ENCODE measurements around the gene SHC3.

SHC3 gene

GRCh38 chr9:89000371-89000781 lies 178.2 kb downstream of the SHC3 start:
- DNase-seq (ENCODE audit: low spot score): no peak

GRCh38 chr9:88998911-88999310 lies 179.7 kb downstream of the SHC3 start:
- no peak for DNase-seq (ENCODE audit: low spot score)

DNA sequence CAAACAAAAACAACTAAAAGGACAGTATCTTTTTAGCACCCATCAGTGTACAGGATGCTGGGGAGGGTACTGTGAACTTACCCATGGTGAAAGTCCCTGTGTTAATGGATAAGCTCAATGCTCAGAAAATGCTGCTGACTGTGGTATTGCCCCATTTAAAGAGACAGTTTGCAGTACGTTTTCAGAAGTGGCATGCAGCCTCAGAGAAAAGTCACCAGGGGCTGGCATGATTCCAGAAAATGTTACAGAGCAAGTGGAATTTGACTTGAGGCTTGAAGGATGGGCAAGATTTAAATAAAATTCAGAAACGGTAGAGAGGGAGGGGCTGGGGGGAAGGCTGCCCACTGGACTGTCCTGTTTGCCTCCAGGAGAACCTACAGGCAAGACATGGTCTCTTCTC lies 180.1 kb downstream of the SHC3 start:
- DNase-seq (ENCODE audit: low spot score): no peak

- DNase-seq (ENCODE audit: low spot score): no peak
These were observed 181.0 kb downstream of the SHC3 start for GRCh38 chr9:88997646-88998045.

DNA sequence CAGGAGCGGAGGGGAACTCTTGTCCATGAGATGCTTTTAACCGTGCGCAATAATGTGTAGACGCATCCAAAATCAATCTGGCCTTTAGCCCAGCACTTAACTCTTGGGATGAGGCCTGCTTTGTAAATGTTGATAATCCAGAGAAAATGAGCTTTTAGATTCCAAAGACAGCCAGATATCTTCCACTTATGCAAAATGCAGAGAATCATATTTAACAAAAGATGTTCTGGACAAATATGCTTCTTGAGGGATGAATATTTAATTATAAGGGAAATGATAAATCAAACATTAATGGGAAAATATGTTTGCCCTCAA lies 181.7 kb downstream of the SHC3 start:
- DNase-seq (ENCODE audit: low spot score): no peak

GRCh38 chr9:88996046-88996920 lies 182.3 kb downstream of the SHC3 start:
- DNase-seq (ENCODE audit: low spot score): no peak

- DNase-seq (ENCODE audit: low spot score): no peak
These were observed 183.0 kb downstream of the SHC3 start for GRCh38 chr9:88995627-88996026.

GRCh38 chr9:88995200-88995577 lies 183.4 kb downstream of the SHC3 start:
- DNase-seq (ENCODE audit: low spot score): no peak

- no peak for DNase-seq (ENCODE audit: low spot score)
These were observed 184.0 kb downstream of the SHC3 start for GRCh38 chr9:88994469-88995199.

DNA sequence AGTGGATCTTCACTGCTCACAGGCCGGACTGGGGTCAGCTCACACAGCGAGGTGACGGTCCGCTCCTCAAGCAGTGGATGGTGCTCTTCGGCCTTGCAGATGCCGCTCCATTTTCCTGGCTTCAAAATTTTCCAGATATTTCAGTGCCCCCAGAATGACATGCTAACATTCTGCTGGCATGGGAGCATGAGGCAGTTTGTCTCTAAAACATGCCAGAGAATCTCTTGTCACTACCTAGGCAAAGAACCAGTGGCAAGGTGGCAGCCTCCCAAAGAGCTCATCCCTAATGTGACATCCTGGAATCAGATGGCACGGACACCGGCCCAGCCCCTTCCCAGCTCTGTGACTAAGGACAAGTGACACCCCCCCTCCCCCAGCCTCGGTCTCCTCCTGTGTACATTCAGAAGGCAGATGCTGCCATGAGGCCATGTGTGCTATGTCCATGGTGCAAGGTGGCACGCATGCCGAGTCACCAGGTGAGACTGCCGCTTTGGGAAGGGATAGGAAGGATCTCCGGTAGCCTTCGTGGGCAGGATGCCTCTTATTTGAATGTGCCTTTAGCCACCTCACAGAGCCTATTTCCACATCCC lies 184.7 kb downstream of the SHC3 start:
- no peak for DNase-seq (ENCODE audit: low spot score)

- no peak for DNase-seq (ENCODE audit: low spot score)
These were observed 185.3 kb downstream of the SHC3 start for GRCh38 chr9:88993327-88993726.

GRCh38 chr9:88992556-88992955 lies 186.1 kb downstream of the SHC3 start:
- DNase-seq (ENCODE audit: low spot score): no peak

- no peak for DNase-seq (ENCODE audit: low spot score)
These were observed 187.3 kb downstream of the SHC3 start, which contains the start of gene S1PR3 for GRCh38 chr9:88991066-88992034. S1PR3 (plus strand) TSS chr9:88991468; CDS start chr9:89001201, 9,733 bp downstream.

GRCh38 chr9:88990729-88991065 lies 187.9 kb downstream of the SHC3 start:
- no peak for DNase-seq (ENCODE audit: low spot score)

DNA sequence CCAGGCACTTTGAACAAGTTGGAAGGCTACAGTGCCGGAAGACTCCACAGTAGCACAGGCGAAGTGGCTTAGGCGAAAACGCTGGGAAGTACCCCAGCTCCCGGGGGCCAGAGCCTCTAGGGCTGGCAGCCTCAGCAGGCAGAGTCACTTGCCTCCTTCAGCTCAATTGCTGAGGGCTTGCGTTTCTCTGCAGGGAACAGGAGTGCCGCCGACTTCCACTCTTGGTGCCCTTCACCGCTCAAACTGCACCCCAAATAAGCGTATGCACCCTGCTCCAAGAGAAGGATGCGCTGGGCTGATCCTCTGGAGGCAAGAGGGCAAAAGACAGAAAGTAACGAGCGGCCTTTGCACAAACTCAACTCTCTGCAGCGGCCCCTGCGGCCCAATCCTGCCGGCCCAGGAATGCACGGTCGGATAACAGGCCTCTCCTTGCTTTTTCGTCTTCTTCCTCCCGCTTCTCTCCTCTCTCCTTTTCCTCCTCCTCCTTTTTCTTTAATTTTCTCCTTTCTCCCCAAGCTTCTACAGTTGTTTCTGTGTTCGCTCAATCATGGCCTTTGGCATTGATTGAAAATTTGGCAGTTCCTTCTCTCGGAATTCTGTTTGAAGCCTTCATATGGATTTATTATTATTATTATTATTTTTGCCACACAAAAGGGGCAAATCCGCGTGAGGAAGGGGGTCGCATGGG lies 188.4 kb downstream of the SHC3 start:
- no peak for DNase-seq (ENCODE audit: low spot score)

DNA sequence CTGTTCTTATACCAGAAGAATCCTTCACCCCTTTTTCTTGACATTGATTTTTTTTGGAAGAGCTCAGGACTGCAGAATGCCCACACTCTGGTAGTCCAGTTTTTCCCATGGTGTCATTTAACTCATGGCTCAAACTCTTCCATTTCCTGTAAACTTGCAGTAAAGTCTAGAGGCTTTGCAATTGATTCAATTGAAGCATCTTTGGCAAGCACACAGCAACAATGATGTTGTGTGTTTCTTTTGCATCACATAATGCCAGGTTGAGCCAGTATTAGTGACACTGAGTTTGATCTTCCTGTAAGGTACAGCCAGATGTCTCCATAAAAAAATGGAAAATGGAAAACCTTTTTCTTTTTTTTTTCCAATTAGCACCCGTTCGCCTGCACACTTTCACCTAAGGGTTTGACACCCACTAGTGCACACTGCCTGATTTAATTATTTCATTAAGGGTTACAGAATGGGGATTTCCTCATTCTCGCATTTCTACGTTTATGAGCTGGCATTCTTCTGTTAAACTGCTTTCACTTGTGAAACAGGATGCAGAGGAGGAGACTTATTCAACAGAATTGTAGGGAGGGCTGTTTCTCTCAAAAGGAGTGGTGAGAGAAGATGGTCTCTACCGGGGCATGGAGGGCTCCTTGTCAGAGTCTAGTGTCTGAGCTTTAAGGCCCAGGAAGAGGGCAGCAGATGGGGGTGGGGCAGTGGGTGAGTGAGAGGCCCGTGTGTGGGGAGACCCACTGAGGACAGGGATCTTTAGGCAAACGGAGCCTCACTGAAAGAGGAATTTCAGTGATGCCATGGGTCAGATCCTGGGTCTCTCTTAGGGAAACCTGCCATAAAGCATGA lies 189.6 kb downstream of the SHC3 start:
- no peak for DNase-seq (ENCODE audit: low spot score)

- DNase-seq (ENCODE audit: low spot score): no peak
These were observed 191.0 kb downstream of the SHC3 start for GRCh38 chr9:88987661-88988060.

GRCh38 chr9:88986776-88987175 lies 191.8 kb downstream of the SHC3 start:
- no peak for DNase-seq (ENCODE audit: low spot score)

DNA sequence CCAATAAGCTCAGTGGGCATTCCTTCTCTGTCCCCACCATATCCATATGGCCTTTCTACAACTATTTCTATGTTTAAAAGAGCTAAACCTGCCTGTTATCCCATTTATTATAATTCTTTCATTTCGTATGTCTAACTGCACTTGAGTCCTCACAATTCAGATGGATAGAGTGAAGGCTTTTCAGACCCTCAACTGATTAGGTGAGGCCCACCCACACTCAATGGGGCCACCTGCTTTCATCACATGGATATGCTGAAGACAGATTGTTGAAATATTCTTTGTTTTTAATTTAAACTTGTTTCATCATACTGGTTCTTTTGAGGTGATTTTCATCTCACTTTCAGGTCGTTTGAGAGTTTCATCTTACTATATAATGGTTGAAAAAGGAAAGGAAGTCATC lies 193.0 kb downstream of the SHC3 start:
- no peak for DNase-seq (ENCODE audit: low spot score)

DNA sequence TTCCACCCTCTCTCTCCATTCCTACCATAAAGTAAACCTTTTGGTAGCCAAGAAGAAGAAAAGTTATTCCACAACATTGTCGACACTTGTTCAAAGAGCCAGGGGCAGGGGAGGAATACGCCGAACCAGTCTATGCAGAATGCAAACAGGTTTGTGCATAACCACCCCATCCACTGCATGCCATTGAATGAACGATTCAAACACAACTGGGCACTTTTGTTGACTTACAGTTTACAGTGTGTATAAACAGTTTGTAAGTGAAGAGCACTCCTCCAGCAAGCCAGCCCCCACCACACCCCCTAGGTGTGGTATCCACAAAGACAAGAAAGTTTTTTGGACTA lies 194.1 kb downstream of the SHC3 start:
- no peak for DNase-seq (ENCODE audit: low spot score)

Measured in hematopoietic multipotent progenitor cell treated with erythropoietin and hydrocortisone succinate and interleukin-3 and kit ligand, for 17 days (in vitro differentiated cells).